ENCODE measurements around the gene ABCB11. TPM values are rescaled to one million over a fixed set of nuclear protein-coding genes. Genes with fewer than 3 reads are reported as not detected.

The ABCB11 gene
- total and polyA plus RNA-seq, 5 experiments from 2014 or later: 0.08 TPM; not detected in 4

DNA sequence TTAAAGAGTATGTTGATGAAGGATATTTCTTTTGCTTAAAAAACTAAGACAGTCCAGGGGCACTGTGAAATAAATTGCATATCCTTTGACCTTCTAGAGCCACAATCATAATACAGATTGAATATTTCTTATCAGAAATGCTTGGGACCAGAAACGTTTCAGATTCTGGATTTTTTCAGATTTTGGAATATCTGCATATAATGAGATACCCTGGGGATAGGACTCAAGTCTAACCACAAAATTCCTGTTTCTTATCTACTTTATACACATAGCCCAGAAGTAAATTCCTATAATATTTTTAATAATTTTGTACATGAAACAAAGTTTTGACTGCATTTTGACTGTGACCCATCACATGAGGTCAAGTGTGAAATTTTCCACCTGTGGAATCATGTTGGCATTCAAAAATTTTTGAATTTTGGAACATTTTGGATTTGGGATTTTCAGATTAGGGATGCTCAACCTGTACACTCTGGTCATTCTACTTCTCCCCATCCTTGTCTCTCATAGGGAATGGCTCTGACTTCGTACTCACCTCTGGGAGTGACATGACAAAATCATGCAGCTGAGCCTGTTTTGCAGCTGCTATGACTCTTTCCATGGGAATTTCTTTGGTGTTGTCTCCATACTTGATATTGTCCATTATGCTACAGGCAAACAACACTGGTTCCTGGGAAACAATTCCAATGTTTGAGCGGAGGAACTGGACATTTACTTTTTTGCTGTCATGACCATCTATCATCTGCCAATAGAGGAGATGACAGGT, 104.3 kb downstream of the ABCB11 start:
- H3K27me3 Mint-ChIP-seq: peaks cover 19 to 27% (median 21%) of the 10 kb centered on the region in 5 donors
- no peaks in the 10 kb centered on the region for H3K36me3 Mint-ChIP-seq
- peak overlapping the region in 1 of 10 donors; percentile 9 for H3K27ac Mint-ChIP-seq

GRCh38 chr2:168920504-168921157, 110.5 kb downstream of the ABCB11 start:
- no peak overlapping the region for H3K4me3 Mint-ChIP-seq

More for the DNA sequence above, 104.3 kb downstream of the ABCB11 start:
- H3K4me3 Mint-ChIP-seq: no peak overlapping the region
- POLR2A ChIA-PET: no interaction called here
- peaks cover 0 to 4% (median 0%) of the 10 kb centered on the region in 4 donors for H3K4me1 Mint-ChIP-seq
- H3K9me3 Mint-ChIP-seq: no peaks in the 10 kb centered on the region
- ATAC-seq (no peak), DNase-seq (no peak)

GRCh38 chr2:168916331-168916675, 114.8 kb downstream of the ABCB11 start:
- peaks cover 0 to 3% (median 0%) of the 10 kb centered on the region in 3 donors for H3K36me3 Mint-ChIP-seq
- no peak overlapping the region for H3K27ac Mint-ChIP-seq
- peaks cover 3 to 12% (median 6%) of the 10 kb centered on the region in 4 donors for H3K4me1 Mint-ChIP-seq
- POLR2A ChIA-PET: no interaction called here
- H3K9me3 Mint-ChIP-seq: peaks cover 0 to 12% (median 6%) of the 10 kb centered on the region in 9 donors
- no peak for DNase-seq
- H3K27me3 Mint-ChIP-seq: peaks cover 8 to 28% (median 21%) of the 10 kb centered on the region in 5 donors
- H3K4me3 Mint-ChIP-seq: no peak overlapping the region
- ATAC-seq: no peak

More at GRCh38 chr2:168920504-168921157, 110.5 kb downstream of the ABCB11 start:
- peaks cover 0 to 8% (median 3%) of the 10 kb centered on the region in 9 donors for H3K9me3 Mint-ChIP-seq
- DNase-seq (peak in 4 of 10 donors; percentile 7 to 47 (median 42)), ATAC-seq (no peak)
- peaks cover 13 to 22% (median 17%) of the 10 kb centered on the region in 5 donors for H3K27me3 Mint-ChIP-seq
- H3K36me3 Mint-ChIP-seq: no peaks in the 10 kb centered on the region
- H3K27ac Mint-ChIP-seq: no peak overlapping the region
- POLR2A ChIA-PET: no interaction called here
- H3K4me1 Mint-ChIP-seq: peaks cover 0 to 3% (median under 1%) of the 10 kb centered on the region in 4 donors

- no peak for DNase-seq
- peaks cover 9 to 28% (median 21%) of the 10 kb centered on the region in 5 donors for H3K27me3 Mint-ChIP-seq
- POLR2A ChIA-PET: no interaction called here
- H3K9me3 Mint-ChIP-seq: peaks cover 0 to 12% (median 6%) of the 10 kb centered on the region in 9 donors
- H3K27ac Mint-ChIP-seq: no peak overlapping the region
- no peak for ATAC-seq
- H3K36me3 Mint-ChIP-seq: peaks cover 0 to 3% (median 0%) of the 10 kb centered on the region in 3 donors
- H3K4me1 Mint-ChIP-seq: peaks cover 3 to 12% (median 6%) of the 10 kb centered on the region in 4 donors
- no peak overlapping the region for H3K4me3 Mint-ChIP-seq
These were observed 115.4 kb downstream of the ABCB11 start for GRCh38 chr2:168915441-168916330.

- DNase-seq (no peak), ATAC-seq (no peak)
- Mint-ChIP-seq H3K27me3 (peaks cover 13 to 34% (median 20%) of the 10 kb centered on the region in 5 donors), H3K4me1 (peaks cover 3 to 12% (median 5%) of the 10 kb centered on the region in 4 donors), H3K36me3 (peaks cover 0 to 3% (median 0%) of the 10 kb centered on the region in 3 donors), H3K27ac (no peak overlapping the region), H3K4me3 (peak overlapping the region in 3 of 10 donors; percentile 19 to 46 (median 43)), H3K9me3 (peaks cover 0 to 12% (median 6%) of the 10 kb centered on the region in 9 donors)
- POLR2A ChIA-PET: no interaction called here
These were observed 117.6 kb downstream of the ABCB11 start for GRCh38 chr2:168913495-168913894.

- peaks cover 3 to 12% (median 5%) of the 10 kb centered on the region in 4 donors for H3K4me1 Mint-ChIP-seq
- peak in 1 of 2 donors; percentile 39 for ATAC-seq
- no peak for DNase-seq
- peaks cover 0 to 3% (median 0%) of the 10 kb centered on the region in 3 donors for H3K36me3 Mint-ChIP-seq
- H3K27ac Mint-ChIP-seq: no peak overlapping the region
- POLR2A ChIA-PET: no interaction called here
- H3K27me3 Mint-ChIP-seq: peaks cover 13 to 34% (median 20%) of the 10 kb centered on the region in 5 donors
- peaks cover 0 to 12% (median 6%) of the 10 kb centered on the region in 9 donors for H3K9me3 Mint-ChIP-seq
- peak overlapping the region in 9 of 10 donors; percentile 3 to 58 (median 39) for H3K4me3 Mint-ChIP-seq
These were observed 118.2 kb downstream of the ABCB11 start for GRCh38 chr2:168912901-168913369.

- Mint-ChIP-seq H3K9me3 (peaks cover 0 to 12% (median 6%) of the 10 kb centered on the region in 9 donors), H3K27ac (no peak overlapping the region), H3K27me3 (peaks cover 16 to 34% (median 20%) of the 10 kb centered on the region in 5 donors), H3K4me3 (peak overlapping the region in 7 of 10 donors; percentile 3 to 58 (median 41)), H3K36me3 (peaks cover 0 to 3% (median 0%) of the 10 kb centered on the region in 3 donors), H3K4me1 (peaks cover 3 to 12% (median 5%) of the 10 kb centered on the region in 4 donors)
- POLR2A ChIA-PET: no interaction called here
- no peak for DNase-seq
- no peak for ATAC-seq
These were observed 118.7 kb downstream of the ABCB11 start for GRCh38 chr2:168912466-168912865.

DNA sequence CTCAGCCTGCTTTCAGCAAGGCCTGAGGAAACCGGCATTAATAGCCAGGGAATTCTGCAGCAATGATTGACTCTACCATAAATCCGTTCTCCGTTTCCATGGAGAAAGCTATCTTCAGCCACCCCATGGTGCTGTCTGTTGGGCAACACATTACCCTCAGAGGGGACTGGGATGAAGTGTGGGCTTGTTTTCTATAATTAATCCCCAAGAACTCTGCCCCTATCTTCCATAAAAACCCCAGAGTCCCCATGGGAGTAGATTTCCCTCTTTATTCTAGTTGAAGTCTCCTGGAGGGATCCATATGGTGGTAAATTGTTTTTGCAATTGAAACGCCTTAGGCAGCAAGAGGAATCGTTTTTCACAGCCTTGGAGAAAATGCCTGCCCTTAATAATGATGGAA, 120.8 kb downstream of the ABCB11 start:
- peaks cover 18 to 34% (median 23%) of the 10 kb centered on the region in 5 donors for H3K27me3 Mint-ChIP-seq
- peaks cover 0 to 3% (median 1%) of the 10 kb centered on the region in 9 donors for H3K9me3 Mint-ChIP-seq
- no peak overlapping the region for H3K4me3 Mint-ChIP-seq
- POLR2A ChIA-PET: no interaction called here
- ATAC-seq (no peak), DNase-seq (no peak)
- peak overlapping the region in 1 of 10 donors; percentile 15 for H3K27ac Mint-ChIP-seq
- H3K36me3 Mint-ChIP-seq: peaks cover 0 to 3% (median 0%) of the 10 kb centered on the region in 3 donors
- H3K4me1 Mint-ChIP-seq: peaks cover 3 to 9% (median 5%) of the 10 kb centered on the region in 4 donors

DNA sequence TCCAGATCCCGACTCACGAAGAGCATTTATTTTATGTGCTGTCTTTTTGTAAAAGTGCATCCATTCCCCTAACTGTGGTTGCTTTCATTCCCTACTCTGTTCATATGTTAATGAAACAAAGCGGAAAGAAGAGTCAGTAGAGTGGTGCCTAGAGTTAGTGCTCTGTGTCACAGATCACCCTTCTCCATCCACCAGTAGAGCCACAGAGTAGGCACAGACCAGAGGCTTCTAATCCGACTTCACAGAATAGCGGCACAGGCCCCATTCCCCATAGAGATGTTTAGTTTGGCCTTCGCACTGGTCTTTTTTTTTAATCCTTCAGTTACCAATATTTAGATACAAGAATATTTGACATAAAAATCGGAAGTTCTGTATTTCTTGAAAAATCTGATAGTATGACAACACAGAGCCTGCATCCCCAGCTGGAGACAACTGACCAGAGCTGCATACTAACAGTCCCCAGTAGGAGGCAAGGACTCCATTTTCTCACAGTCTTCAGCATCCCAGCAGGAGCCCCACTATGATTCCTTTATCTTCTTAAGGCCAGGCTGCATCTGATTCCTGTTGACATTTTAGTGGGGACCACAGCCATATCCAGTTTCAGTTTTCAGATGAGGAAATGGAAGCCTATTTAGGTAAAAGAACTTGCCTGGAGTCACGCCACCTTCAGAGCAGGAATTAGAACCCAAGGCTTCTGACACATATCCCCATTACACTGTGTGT, 123.0 kb downstream of the ABCB11 start:
- no peaks in the 10 kb centered on the region for H3K36me3 Mint-ChIP-seq
- POLR2A ChIA-PET: no interaction called here
- H3K27me3 Mint-ChIP-seq: peaks cover 13 to 22% (median 22%) of the 10 kb centered on the region in 5 donors
- ATAC-seq (no peak), DNase-seq (no peak)
- H3K9me3 Mint-ChIP-seq: no peaks in the 10 kb centered on the region
- H3K4me3 Mint-ChIP-seq: no peak overlapping the region
- H3K27ac Mint-ChIP-seq: no peak overlapping the region
- H3K4me1 Mint-ChIP-seq: peaks cover 3 to 7% (median 5%) of the 10 kb centered on the region in 4 donors

- Mint-ChIP-seq H3K4me1 (no peaks in the 10 kb centered on the region), H3K36me3 (no peaks in the 10 kb centered on the region), H3K27ac (no peak overlapping the region), H3K4me3 (no peak overlapping the region), H3K9me3 (no peaks in the 10 kb centered on the region), H3K27me3 (peaks cover 0 to 16% (median 3%) of the 10 kb centered on the region in 5 donors)
- DNase-seq: no peak
- no peak for ATAC-seq
- POLR2A ChIA-PET: no interaction called here
These were observed 126.8 kb downstream of the ABCB11 start for GRCh38 chr2:168904358-168904757.

- POLR2A ChIA-PET: no interaction called here
- no peak for DNase-seq
- no peaks in the 10 kb centered on the region for H3K9me3 Mint-ChIP-seq
- H3K4me3 Mint-ChIP-seq: no peak overlapping the region
- H3K4me1 Mint-ChIP-seq: no peaks in the 10 kb centered on the region
- no peak overlapping the region for H3K27ac Mint-ChIP-seq
- no peaks in the 10 kb centered on the region for H3K36me3 Mint-ChIP-seq
- H3K27me3 Mint-ChIP-seq: peaks cover 0 to 13% (median 3%) of the 10 kb centered on the region in 5 donors
- ATAC-seq: no peak
These were observed 127.2 kb downstream of the ABCB11 start for GRCh38 chr2:168903888-168904287.
